DLD1 (cell line): Measurements from ENCODE around the gene RFTN2.
"Not testable (repeated sequence)": the region's sequence is repeated elsewhere in the genome, so short reads cannot be mapped to it uniquely, and the experiment has no call there.

Experiments
- in situ Hi-C: cut with HindIII; loops from 2 replicates; pipeline ENCODE4 v1.10.0; 2017; ENCODE audit warnings: low sequenced_read_pairs

Gene RFTN2

DNA sequence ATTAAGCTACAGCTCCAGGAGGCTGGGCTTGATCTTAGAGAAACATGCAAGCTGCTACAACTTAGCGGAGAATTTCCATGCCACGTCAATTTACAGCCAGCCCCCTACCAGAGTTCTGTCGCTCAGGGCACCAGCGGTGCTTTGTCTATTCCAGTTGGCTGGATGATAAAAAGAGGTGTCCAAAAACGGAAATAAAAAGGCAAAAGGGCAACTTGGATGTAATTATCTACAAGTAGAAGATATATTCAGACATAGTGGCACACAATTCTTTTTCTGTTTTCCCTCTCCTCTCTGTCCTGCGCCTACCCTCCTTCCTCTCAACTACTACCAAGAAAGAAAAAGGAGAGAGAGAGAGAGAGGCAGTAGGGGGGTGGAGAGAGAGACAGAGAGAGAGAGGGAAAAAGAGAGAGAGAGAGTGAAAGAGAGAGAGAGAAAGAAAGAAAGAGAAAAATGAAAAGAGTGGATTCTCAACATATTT is 363 bp upstream of the RFTN2 start:
- in situ Hi-C loops, result no loop called here

DNA sequence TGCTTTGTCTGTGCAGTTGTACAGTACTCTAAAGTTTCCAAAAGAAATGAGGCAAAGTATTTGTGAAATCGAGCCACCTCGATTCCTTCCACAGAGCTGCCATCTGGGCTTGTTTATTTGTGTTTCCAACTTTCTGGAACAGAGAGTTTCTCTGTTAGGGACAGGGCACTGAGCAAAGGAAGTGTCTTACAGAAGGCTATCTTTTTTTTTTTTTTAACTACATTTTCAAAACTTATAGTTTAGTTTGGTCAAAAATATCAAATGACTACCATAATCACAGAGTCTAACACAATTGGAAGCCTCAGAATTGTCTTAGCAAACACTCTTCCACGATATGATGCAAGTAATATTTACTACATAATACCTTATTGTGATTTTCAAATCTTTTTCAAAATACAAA is 796 bp downstream of the RFTN2 start:
- in situ Hi-C loops, result no loop called here

DNA sequence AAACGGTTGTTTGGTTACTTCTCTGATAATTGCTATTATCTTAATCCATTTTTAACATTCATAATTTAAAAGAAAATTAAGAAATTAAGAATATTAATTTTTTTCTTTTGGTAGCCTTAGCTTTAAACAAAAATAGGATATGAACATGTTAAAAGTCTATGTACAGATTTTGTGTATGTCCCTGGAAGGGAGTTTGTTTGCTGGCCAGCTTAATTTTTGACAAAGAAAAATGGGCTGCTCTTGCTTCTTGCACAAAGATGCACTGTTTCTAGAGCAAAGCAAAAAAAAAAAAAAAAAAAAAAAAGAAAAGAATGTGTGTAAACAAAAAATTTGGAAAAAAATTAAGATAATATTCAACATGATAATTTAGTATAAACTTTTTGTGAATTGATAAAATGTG is 1.3 kb downstream of the RFTN2 start:
- in situ Hi-C loops, result no loop called here

DNA sequence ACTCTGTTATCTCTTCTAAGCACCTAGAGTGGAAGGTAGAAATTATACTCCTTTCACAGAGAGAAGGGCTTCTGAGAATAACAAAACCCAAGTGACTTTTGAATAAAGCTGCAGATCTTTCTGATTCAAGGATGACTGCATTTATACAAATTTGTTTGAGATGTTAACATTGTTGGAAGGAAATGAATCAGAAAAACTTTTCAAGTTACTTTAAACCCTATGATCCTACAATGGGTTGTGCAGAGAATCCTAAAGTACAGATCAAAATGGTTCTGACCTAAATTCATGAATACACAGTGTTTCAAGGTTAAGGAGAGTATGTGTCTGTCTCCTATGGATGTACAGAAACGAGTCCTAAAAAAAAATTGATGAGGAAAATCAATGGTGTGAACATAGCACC is 1.8 kb downstream of the RFTN2 start:
- in situ Hi-C loops, result no loop called here

DNA sequence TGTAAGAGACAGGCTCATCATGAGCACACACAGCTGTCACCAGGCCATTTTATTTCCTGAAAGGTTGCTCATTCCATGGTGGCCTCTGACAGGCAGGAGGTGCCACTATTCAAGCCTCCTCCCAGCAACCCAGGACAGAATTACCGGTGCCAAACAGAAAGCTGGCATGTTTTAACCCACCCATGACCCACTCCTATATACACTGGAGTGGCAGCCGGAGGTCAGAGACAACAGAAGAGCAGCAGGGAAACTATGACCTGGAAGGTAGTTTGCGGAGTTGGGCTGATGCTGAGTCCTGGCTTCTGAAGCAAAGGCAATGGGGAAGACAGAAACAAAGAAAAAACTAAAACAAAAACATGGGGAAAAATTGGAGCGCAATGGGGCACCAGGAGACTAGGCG is 2.3 kb downstream of the RFTN2 start:
- in situ Hi-C loops, result no loop called here

GRCh38 chr2:197672371-197672893 is 3.0 kb downstream of the RFTN2 start:
- in situ Hi-C loops, result no loop called here

- in situ Hi-C loops, result no loop called here
Measured at GRCh38 chr2:197669077-197669476, 6.3 kb downstream of the RFTN2 start.

DNA sequence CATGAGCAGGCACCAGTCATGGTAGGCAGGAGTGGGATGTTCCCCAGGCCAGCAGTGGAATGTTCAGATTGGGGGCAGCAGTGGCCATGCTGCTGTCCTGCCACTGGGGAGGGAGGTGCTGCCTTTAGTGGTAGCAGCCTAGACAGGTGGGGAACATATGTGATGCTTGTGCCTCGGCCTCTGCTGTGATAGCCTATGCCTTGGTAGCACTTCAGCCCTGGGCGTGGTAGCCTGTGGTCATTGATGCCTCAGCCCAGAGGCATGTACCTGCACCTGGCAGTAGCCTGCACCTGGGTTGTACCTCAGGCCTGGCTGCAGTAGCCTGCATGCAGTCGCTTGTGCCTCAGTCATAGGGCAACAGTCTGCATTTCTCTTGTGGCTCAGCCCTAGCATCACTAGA is 7.1 kb downstream of the RFTN2 start:
- in situ Hi-C loops, result no loop called here

DNA sequence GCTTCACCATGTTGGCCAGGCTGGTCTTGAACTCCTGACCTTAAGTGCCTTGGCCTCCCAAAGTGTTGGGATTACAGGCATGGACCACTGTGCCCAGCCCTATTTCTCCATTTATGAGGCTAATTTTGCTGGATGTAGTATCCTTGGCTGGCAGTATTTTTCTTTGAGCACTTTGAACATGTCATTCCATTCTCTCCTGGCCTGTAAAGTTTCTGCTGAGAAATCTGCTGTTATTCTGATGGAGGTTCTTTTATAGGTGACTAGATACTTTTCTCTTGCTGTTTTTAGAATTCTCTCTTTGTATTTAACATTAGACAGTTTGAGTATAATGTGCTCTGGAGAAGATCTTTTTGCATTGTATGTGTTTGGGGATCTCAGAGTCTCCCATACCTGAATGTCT is 9.1 kb downstream of the RFTN2 start:
- in situ Hi-C loops, result no loop called here

GRCh38 chr2:197661626-197662025 is 13.8 kb downstream of the RFTN2 start:
- in situ Hi-C loops, result no loop called here

DNA sequence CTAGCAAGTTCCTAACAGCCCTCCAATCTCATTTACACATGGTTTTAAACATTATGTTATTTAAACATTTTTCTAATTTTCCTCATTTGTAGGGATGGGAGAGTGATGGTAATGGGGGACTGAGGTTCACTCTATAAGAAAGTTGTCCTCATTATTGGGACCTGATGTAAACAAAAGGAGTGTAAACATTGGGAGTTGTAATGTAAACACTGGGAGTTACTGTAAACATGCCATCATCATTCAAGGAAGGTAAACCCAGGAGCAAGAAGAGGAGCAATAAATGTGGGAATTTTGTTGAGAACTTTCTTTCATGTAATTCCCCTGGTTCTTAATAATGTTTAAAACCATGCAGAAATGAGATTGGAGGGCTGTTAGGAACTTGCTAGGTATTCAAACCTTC is 17.8 kb downstream of the RFTN2 start:
- in situ Hi-C loops, result no loop called here

- in situ Hi-C loops, result no loop called here
Measured at GRCh38 chr2:197647961-197648690, 27.3 kb downstream of the RFTN2 start.

GRCh38 chr2:197641666-197642065 is 33.7 kb downstream of the RFTN2 start:
- in situ Hi-C loops, result no loop called here

- in situ Hi-C loops, result not testable (repeated sequence)
Measured at GRCh38 chr2:197640571-197641122, 34.7 kb downstream of the RFTN2 start.

GRCh38 chr2:197633109-197633657 is 42.2 kb downstream of the RFTN2 start:
- in situ Hi-C loops, result no loop called here

- in situ Hi-C loops, result no loop called here
Measured at GRCh38 chr2:197628043-197628500, 47.3 kb downstream of the RFTN2 start.

GRCh38 chr2:197626965-197627625 is 48.3 kb downstream of the RFTN2 start:
- in situ Hi-C loops, result no loop called here

DNA sequence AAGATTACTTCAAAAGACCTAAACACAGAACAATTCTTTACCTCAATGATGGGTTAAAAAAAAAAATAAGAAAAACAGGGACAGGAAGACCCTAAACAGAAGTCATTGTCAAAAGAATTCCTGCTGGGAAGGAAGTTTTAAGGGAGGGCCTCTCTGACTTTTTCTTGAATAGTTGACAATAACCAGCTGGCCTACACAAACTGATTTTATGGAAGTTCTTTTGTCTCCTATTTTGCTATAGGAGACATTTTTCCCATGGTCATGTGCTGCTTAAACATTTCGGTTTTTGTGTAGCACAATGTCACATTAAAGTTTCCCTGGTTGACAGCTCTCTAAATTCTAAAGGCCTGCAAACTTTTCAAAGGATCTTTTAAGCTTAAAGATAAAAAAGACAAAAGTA is 55.3 kb downstream of the RFTN2 start:
- in situ Hi-C loops, result no loop called here

DNA sequence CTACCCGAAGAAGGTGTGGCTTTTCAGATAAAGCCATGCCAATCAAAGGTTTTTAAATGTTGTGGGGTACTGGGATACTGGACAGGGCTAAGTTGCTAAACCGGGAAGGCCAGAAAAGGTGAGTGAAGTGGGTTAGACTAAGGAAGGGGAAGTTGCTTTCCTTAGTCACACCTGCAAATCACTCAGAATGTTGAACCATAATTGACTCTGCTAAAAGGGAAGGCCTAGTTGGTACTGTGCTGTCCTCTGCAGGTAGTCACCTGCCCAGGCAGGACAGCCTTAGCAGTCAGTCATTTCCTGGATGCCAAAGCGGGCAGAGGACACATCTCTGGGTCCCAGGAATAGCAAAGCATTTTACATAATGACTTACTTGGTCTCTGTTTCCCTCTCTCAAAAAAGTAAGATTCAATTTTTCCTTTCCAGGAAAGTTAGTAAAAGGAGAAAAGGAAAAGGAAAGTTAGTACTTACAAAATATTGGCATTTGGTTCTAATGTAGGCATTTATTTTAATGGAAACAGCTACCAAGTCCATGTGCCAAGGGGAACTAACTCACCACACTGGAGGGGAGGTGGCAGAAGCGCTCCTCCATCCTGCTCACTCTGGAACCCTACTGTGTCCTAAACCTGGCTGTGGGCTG is 60.3 kb downstream of the RFTN2 start:
- in situ Hi-C loops, result no loop called here

- in situ Hi-C loops, result no loop called here
Measured at GRCh38 chr2:197614532-197614931, 60.9 kb downstream of the RFTN2 start.

DNA sequence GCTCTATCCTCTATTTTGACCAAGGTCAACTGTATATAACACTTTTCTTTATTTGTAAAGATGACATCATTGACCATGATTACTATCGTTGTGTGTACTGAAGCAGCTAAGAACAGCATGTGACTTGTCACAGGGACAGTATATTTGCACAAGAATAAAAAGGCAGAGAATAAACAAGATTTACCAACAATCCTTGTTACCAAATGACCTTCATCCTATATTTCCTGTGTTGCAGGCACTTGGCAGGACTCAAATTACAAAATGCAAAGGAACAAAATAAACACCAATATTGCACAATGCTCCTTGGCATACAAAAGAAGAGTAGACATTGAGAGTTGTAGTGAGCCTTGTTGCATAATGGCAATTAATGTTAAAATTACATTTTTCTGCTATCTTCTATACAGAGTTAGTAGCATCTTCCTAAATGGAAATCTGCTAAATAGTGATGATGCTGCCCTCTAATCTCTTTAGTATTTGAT is 61.8 kb downstream of the RFTN2 start:
- in situ Hi-C loops, result no loop called here
